HepG2 (cell line): ENCODE data around the gene BPIFA1. TPM values are rescaled to one million over a fixed set of nuclear protein-coding genes. Genes with fewer than 3 reads are reported as not detected.

Experiments
- BHLHE40 ChIP-seq: IDR thresholded peaks from 2 replicates; pipeline ENCODE4 v1.6.1; 2011; ENCODE audit warnings: low read length, improper control_type of control experiment
- BORCS8-MEF2B ChIP-seq: sonication (generic); formaldehyde crosslinking; IDR thresholded peaks from 2 replicates; pipeline ENCODE4 v1.8.0; 2022; ENCODE audit warnings: mild to moderate bottlenecking, missing genetic modification reagents
- BRCA1 ChIP-seq: sonication (generic); formaldehyde crosslinking; IDR thresholded peaks from 2 replicates; pipeline ENCODE4 v1.4.0; 2020; ENCODE audit warnings: missing genetic modification reagents
- CBX1 ChIP-seq: IDR thresholded peaks from one replicate; pipeline ENCODE4 v1.6.1; 2016; ENCODE audit warnings: antibody characterized with exemption, low read depth
- HOXA5 ChIP-seq: sonication (generic); formaldehyde crosslinking; IDR thresholded peaks from 2 replicates; pipeline ENCODE4 v1.4.0; 2020; ENCODE audit warnings: missing genetic modification reagents
- KAT8 ChIP-seq: IDR thresholded peaks from 2 replicates; pipeline ENCODE4 v1.6.1; 2016; ENCODE audit warnings: missing genetic modification reagents, missing compliant biosample characterization
- TBP ChIP-seq: sonication (generic); formaldehyde crosslinking; IDR thresholded peaks from 2 replicates; pipeline ENCODE4 v1.5.0; 2020; ENCODE audit warnings: missing genetic modification reagents
- XRCC5 ChIP-seq: fragments of 200-400 bp; formaldehyde crosslinking; optimal IDR thresholded peaks from 2 replicates; pipeline ENCODE3; 2017; ENCODE audit warnings: mild to moderate bottlenecking, low read length
- ZFAT ChIP-seq: sonication (generic); formaldehyde crosslinking; conservative IDR thresholded peaks from 2 replicates; pipeline ENCODE4 v1.8.1; 2023; ENCODE audit warnings: missing genetic modification reagents, inconsistent platforms
- ZKSCAN8 ChIP-seq: IDR thresholded peaks from 2 replicates; pipeline ENCODE4 v1.6.1; 2016; ENCODE audit warnings: borderline replicate concordance, missing genetic modification reagents, missing compliant biosample characterization
- ZNF124 ChIP-seq: sonication (generic); formaldehyde crosslinking; IDR thresholded peaks from 2 replicates; pipeline ENCODE4 v1.4.0; 2020; ENCODE audit warnings: missing genetic modification reagents
- ZNF232 ChIP-seq: sonication (generic); formaldehyde crosslinking; IDR thresholded peaks from 2 replicates; pipeline ENCODE4 v1.4.0; 2020; ENCODE audit warnings: missing genetic modification reagents, borderline replicate concordance
- ZNF660 ChIP-seq: sonication (generic); formaldehyde crosslinking; IDR thresholded peaks from 2 replicates; pipeline ENCODE4 v1.5.1; 2020; ENCODE audit warnings: mild to moderate bottlenecking, low read depth, missing genetic modification reagents, borderline replicate concordance
- ZNF777 ChIP-seq: sonication (generic); formaldehyde crosslinking; IDR thresholded peaks from 2 replicates; pipeline ENCODE4 v1.4.0; 2020; ENCODE audit warnings: missing genetic modification reagents
- polyA plus RNA-seq, 8 experiments: library from polyadenylated mRNA; depleted of rRNA in 3 of 8; stranded (reverse) in 7 of 8; unstranded in 1 of 8; fragments of >200 nt; fragmentation: Illumina TruSeq in 4 of 8; extraction: Trizol in 4 of 8; gene quantifications; 2 replicates each; pipeline versions ENCODE4 v1.2.1 to v1.2.3, GENCODE V29; 2011 to 2016; ENCODE audit warnings: low read depth in 4 of 8, missing spikeins in 1 of 8, mixed read lengths in 1 of 8; ENCODE audit not compliant: insufficient read depth in 1 of 8
- total RNA-seq, 5 experiments: library from RNA; depleted of rRNA; stranded (reverse); fragments of >200 nt; fragmentation: Illumina TruSeq; extraction: Trizol; gene quantifications; 2 replicates each; pipeline ENCODE4 v1.2.3, GENCODE V29; 2016; ENCODE audit warnings: low read depth in 1 of 5
- TF ChIP-seq, protein P1 (sequence below): IDR thresholded peaks from 2 replicates; pipeline ENCODE4 v1.6.1; 2018; ENCODE audit warnings: missing genetic modification reagents, mild to moderate bottlenecking, missing compliant biosample characterization
- TF ChIP-seq, protein P2 (sequence below): IDR thresholded peaks from 2 replicates; pipeline ENCODE4 v1.6.1; 2016; ENCODE audit warnings: missing compliant biosample characterization, missing genetic modification reagents, borderline replicate concordance
- TF ChIP-seq, protein P3 (sequence below): sonication (generic); formaldehyde crosslinking; IDR thresholded peaks from 2 replicates; pipeline ENCODE4 v1.4.0; 2020; ENCODE audit warnings: missing genetic modification reagents
- TF ChIP-seq, protein P4 (sequence below): IDR thresholded peaks from 2 replicates; pipeline ENCODE4 v1.6.1; 2016; ENCODE audit warnings: missing genetic modification reagents, missing compliant biosample characterization
- TF ChIP-seq, protein P5 (sequence below): sonication (generic); formaldehyde crosslinking; IDR thresholded peaks from 2 replicates; pipeline ENCODE4 v1.5.0; 2020; ENCODE audit warnings: mild to moderate bottlenecking, missing genetic modification reagents, moderate library complexity
- TF ChIP-seq, protein P6 (sequence below): IDR thresholded peaks from 2 replicates; pipeline ENCODE4 v1.6.1; 2012; ENCODE audit warnings: low read length, improper control_type of control experiment

The BPIFA1 gene
- total and polyA plus RNA-seq, 2 of the 13 experiments (the other 11 are each of a cell fraction or from before 2014, with no cell fraction given) = not detected

DNA sequence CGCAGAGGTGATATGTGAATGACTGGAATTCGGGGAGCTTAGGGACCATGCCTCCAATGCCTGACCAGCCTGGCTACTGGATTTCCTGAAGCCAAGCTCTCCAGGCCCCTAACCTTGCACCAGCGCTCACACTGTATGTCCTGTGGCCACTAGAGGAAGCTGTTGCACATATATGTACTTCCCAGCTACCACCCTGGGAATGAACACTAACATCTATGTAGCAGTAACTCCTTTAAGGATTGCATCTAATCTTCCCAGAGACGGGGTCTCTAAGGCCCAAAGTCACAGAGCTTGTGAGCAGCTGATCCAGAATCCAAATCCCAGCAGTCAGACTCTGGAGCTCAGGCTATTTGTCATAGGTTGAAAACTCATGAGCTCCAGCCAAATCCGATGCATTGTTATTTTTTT, 26.9 kb downstream of the BPIFA1 start (continued):
- TF ChIP-seq ZNF232 (CRISPR knock-in tag) (peak; percentile 44; the same call in 1 of the 2 replicates), ZKSCAN8 (CRISPR knock-in tag) (peak; percentile 90; the same call in 1 of the 2 replicates), ZNF124 (CRISPR knock-in tag) (0 out of 2 replicates have a peak, but pooled peaks have one; percentile 69), XRCC5 (peak; percentile 85), HOXA5 (peak; percentile 61; the same call in 1 of the 2 replicates), BORCS8-MEF2B (CRISPR knock-in tag) (0 out of 2 replicates have a peak, but pooled peaks have one; percentile 22), BHLHE40 (0 out of 2 replicates have a peak, but pooled peaks have one; percentile 28), TBP (no peak), CBX1 (no peak), ZNF777 (CRISPR knock-in tag) (no peak), ZNF660 (CRISPR knock-in tag) (no peak), ZFAT (no peak), BRCA1 (peak; percentile 55; the same call in 1 of the 2 replicates), KAT8 (CRISPR knock-in tag) (peak; percentile 45; the same call in 1 of the 2 replicates)
- TF ChIP-seq, protein P1, sequence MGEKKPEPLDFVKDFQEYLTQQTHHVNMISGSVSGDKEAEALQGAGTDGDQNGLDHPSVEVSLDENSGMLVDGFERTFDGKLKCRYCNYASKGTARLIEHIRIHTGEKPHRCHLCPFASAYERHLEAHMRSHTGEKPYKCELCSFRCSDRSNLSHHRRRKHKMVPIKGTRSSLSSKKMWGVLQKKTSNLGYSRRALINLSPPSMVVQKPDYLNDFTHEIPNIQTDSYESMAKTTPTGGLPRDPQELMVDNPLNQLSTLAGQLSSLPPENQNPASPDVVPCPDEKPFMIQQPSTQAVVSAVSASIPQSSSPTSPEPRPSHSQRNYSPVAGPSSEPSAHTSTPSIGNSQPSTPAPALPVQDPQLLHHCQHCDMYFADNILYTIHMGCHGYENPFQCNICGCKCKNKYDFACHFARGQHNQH = peak; percentile 76; the same call in 1 of the 2 replicates
- TF ChIP-seq, protein P2, sequence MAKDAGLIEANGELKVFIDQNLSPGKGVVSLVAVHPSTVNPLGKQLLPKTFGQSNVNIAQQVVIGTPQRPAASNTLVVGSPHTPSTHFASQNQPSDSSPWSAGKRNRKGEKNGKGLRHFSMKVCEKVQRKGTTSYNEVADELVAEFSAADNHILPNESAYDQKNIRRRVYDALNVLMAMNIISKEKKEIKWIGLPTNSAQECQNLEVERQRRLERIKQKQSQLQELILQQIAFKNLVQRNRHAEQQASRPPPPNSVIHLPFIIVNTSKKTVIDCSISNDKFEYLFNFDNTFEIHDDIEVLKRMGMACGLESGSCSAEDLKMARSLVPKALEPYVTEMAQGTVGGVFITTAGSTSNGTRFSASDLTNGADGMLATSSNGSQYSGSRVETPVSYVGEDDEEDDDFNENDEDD (CRISPR knock-in tag) = no peak
- TF ChIP-seq, protein P3, sequence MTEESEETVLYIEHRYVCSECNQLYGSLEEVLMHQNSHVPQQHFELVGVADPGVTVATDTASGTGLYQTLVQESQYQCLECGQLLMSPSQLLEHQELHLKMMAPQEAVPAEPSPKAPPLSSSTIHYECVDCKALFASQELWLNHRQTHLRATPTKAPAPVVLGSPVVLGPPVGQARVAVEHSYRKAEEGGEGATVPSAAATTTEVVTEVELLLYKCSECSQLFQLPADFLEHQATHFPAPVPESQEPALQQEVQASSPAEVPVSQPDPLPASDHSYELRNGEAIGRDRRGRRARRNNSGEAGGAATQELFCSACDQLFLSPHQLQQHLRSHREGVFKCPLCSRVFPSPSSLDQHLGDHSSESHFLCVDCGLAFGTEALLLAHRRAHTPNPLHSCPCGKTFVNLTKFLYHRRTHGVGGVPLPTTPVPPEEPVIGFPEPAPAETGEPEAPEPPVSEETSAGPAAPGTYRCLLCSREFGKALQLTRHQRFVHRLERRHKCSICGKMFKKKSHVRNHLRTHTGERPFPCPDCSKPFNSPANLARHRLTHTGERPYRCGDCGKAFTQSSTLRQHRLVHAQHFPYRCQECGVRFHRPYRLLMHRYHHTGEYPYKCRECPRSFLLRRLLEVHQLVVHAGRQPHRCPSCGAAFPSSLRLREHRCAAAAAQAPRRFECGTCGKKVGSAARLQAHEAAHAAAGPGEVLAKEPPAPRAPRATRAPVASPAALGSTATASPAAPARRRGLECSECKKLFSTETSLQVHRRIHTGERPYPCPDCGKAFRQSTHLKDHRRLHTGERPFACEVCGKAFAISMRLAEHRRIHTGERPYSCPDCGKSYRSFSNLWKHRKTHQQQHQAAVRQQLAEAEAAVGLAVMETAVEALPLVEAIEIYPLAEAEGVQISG (CRISPR knock-in tag) = peak; percentile 53
- TF ChIP-seq, protein P4, sequence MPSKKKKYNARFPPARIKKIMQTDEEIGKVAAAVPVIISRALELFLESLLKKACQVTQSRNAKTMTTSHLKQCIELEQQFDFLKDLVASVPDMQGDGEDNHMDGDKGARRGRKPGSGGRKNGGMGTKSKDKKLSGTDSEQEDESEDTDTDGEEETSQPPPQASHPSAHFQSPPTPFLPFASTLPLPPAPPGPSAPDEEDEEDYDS (CRISPR knock-in tag) = 0 out of 2 replicates have a peak, but pooled peaks have one; percentile 51
- TF ChIP-seq, protein P5, sequence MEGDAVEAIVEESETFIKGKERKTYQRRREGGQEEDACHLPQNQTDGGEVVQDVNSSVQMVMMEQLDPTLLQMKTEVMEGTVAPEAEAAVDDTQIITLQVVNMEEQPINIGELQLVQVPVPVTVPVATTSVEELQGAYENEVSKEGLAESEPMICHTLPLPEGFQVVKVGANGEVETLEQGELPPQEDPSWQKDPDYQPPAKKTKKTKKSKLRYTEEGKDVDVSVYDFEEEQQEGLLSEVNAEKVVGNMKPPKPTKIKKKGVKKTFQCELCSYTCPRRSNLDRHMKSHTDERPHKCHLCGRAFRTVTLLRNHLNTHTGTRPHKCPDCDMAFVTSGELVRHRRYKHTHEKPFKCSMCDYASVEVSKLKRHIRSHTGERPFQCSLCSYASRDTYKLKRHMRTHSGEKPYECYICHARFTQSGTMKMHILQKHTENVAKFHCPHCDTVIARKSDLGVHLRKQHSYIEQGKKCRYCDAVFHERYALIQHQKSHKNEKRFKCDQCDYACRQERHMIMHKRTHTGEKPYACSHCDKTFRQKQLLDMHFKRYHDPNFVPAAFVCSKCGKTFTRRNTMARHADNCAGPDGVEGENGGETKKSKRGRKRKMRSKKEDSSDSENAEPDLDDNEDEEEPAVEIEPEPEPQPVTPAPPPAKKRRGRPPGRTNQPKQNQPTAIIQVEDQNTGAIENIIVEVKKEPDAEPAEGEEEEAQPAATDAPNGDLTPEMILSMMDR = peak; percentile 98
- TF ChIP-seq, protein P6, sequence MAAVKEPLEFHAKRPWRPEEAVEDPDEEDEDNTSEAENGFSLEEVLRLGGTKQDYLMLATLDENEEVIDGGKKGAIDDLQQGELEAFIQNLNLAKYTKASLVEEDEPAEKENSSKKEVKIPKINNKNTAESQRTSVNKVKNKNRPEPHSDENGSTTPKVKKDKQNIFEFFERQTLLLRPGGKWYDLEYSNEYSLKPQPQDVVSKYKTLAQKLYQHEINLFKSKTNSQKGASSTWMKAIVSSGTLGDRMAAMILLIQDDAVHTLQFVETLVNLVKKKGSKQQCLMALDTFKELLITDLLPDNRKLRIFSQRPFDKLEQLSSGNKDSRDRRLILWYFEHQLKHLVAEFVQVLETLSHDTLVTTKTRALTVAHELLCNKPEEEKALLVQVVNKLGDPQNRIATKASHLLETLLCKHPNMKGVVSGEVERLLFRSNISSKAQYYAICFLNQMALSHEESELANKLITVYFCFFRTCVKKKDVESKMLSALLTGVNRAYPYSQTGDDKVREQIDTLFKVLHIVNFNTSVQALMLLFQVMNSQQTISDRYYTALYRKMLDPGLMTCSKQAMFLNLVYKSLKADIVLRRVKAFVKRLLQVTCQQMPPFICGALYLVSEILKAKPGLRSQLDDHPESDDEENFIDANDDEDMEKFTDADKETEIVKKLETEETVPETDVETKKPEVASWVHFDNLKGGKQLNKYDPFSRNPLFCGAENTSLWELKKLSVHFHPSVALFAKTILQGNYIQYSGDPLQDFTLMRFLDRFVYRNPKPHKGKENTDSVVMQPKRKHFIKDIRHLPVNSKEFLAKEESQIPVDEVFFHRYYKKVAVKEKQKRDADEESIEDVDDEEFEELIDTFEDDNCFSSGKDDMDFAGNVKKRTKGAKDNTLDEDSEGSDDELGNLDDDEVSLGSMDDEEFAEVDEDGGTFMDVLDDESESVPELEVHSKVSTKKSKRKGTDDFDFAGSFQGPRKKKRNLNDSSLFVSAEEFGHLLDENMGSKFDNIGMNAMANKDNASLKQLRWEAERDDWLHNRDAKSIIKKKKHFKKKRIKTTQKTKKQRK = no peak
